Lung (tissue), 12 donors: ENCODE results near the gene MIOX. TPM values are rescaled to one million over a fixed set of nuclear protein-coding genes. Genes with fewer than 3 reads are reported as not detected.
"Not testable (repeated sequence)": the region's sequence is repeated elsewhere in the genome, so short reads cannot be mapped to it uniquely, and the experiment has no call there.

Experiments used
- ATAC-seq: fragments of 200-7000 bp; cut with Tn5 transposase; one replicate; pipeline ENCODE4 v1.9.1; 2020; ENCODE audit warnings: moderate number of reproducible peaks; ENCODE audit not compliant: insufficient read depth, low FRiP score
- DNase-seq, 3 donors: peaks; one replicate each; pipeline ENCODE4 v3.0.0-alpha.2; 2013 to 2017
- H3K27ac ChIP-seq, 2 donors: one replicate each; pipeline ENCODE4 v1.5.1; 2013; ENCODE audit warnings: mild to moderate bottlenecking in 2 of 2, moderate library complexity in 2 of 2, control low read depth in 1 of 2, inconsistent platforms in 1 of 2, low read depth in 1 of 2, low read length in 1 of 2
- H3K27me3 ChIP-seq, 3 donors: one replicate each; pipeline ENCODE4 v1.5.1; 2013; ENCODE audit warnings: low read length in 2 of 3; ENCODE audit not compliant: control insufficient read depth in 3 of 3, insufficient read depth in 3 of 3
- H3K36me3 ChIP-seq, 4 donors: one replicate each; pipeline ENCODE4 v1.5.1; 2013; ENCODE audit warnings: low read length in 4 of 4, mild to moderate bottlenecking in 1 of 4, moderate library complexity in 1 of 4; ENCODE audit not compliant: control insufficient read depth in 4 of 4, insufficient read depth in 4 of 4
- H3K4me1 ChIP-seq, 5 donors: one replicate each; pipeline ENCODE4 v1.5.1; 2013; ENCODE audit warnings: low read length in 5 of 5, mild to moderate bottlenecking in 2 of 5, moderate library complexity in 1 of 5; ENCODE audit not compliant: control insufficient read depth in 5 of 5, insufficient read depth in 5 of 5
- H3K4me3 ChIP-seq: one replicate; pipeline ENCODE4 v1.5.1; 2013; ENCODE audit warnings: mild to moderate bottlenecking, control low read depth, moderate library complexity
- H3K9ac ChIP-seq, 2 donors: one replicate each; pipeline ENCODE4 v1.5.1; 2013; ENCODE audit warnings: low read length in 2 of 2, control low read depth in 1 of 2; ENCODE audit not compliant: insufficient read depth in 1 of 2
- H3K9me3 ChIP-seq, 4 donors: one replicate each; pipeline ENCODE4 v1.5.1; 2013; ENCODE audit warnings: low read length in 3 of 4, mild to moderate bottlenecking in 1 of 4, moderate library complexity in 1 of 4; ENCODE audit not compliant: control insufficient read depth in 4 of 4, insufficient read depth in 3 of 4
- CTCF ChIP-seq: IDR thresholded peaks from 2 replicates; pipeline ENCODE4 v1.5.1; 2012; ENCODE audit warnings: mild to moderate bottlenecking; ENCODE audit errors: control extremely low read depth, extremely low read depth
- WGBS, 2 donors: extraction: QIAGEN DNeasy Blood & Tissue Kit; methylation state at CpG; one replicate each; pipeline ENCODE4 v1.1.7; 2013; 5-methylcytosine and 5-hydroxymethylcytosine counted together
- polyA plus RNA-seq, 2 donors: library from polyadenylated mRNA; stranded (reverse); fragments of 200-250 nt; gene quantifications; one replicate each; pipeline ENCODE4 v1.2.1, GENCODE V29; 2013
- total RNA-seq, 2 donors: library from RNA; depleted of rRNA in 1 of 2; stranded (reverse); fragments of >200 nt in 1 of 2; gene quantifications; one replicate each; pipeline ENCODE4 v1.2.1, GENCODE V29; 2014 to 2021
- donor health status: control.
- donor health status: control.
- donor health status: Bipolar disorder and iron deficiency.
- donor health status: healthy.
- donor health status: DM: yes; HTN: yes; CAD: no.

Gene MIOX
- total and polyA plus RNA-seq, 4 donors, result 0.08 TPM; not detected in 3

- 0% methylated on average over 33 to 44 of the region's 44 CpGs for WGBS, 2 donors
- peaks cover 0 to 30% (median 19%) of the 10 kb centered on the region in 5 donors for H3K4me1 ChIP-seq
- H3K36me3 ChIP-seq, result peaks cover 0 to 1% (median 0%) of the 10 kb centered on the region in 4 donors
- no peak overlapping the region for H3K9ac ChIP-seq
- H3K27me3 ChIP-seq, result peaks cover 0 to 38% (median 25%) of the 10 kb centered on the region in 3 donors
- ATAC-seq (peak; percentile 13), DNase-seq (no peak)
- H3K27ac ChIP-seq, result peak overlapping the region; percentile 95 to 99
- peak overlapping the region; percentile 64 for H3K4me3 ChIP-seq
- TF ChIP-seq CTCF, result no peak
- no peaks in the 10 kb centered on the region for H3K9me3 ChIP-seq
Observed at GRCh38 chr22:50531546-50531961, 44.9 kb downstream of the MIOX start.

GRCh38 chr22:50531962-50532674, 45.5 kb downstream of the MIOX start:
- peak overlapping the region; percentile 95 to 99 for H3K27ac ChIP-seq
- no peak overlapping the region for H3K9ac ChIP-seq
- WGBS, 2 donors, result 2 to 3% methylated on average over 52 to 56 of the region's 56 CpGs
- H3K36me3 ChIP-seq, result peaks cover 0 to 1% (median 0%) of the 10 kb centered on the region in 4 donors
- peak overlapping the region; percentile 64 for H3K4me3 ChIP-seq
- peaks cover 0 to 26% (median 14%) of the 10 kb centered on the region in 5 donors for H3K4me1 ChIP-seq
- no peak for TF ChIP-seq CTCF
- no peaks in the 10 kb centered on the region for H3K9me3 ChIP-seq
- peaks cover 0 to 38% (median 25%) of the 10 kb centered on the region in 3 donors for H3K27me3 ChIP-seq
- peak; percentile 29 for ATAC-seq
- DNase-seq, result peak; percentile 79 to 84 (median 81)

- Histone ChIP-seq H3K27ac (peak overlapping the region in 1 of 2 donors; percentile 83), H3K36me3 (peaks cover 0 to 1% (median 0%) of the 10 kb centered on the region in 4 donors), H3K9ac (no peak overlapping the region), H3K4me3 (no peak overlapping the region), H3K4me1 (peaks cover 0 to 26% (median 10%) of the 10 kb centered on the region in 5 donors), H3K27me3 (peaks cover 0 to 38% (median 29%) of the 10 kb centered on the region in 3 donors), H3K9me3 (no peaks in the 10 kb centered on the region)
- ATAC-seq (no peak), DNase-seq (peak in 1 of 3 donors; percentile 16)
- TF ChIP-seq CTCF, result no peak
- 62 to 76% methylated on average over 19 of the region's 19 CpGs for WGBS, 2 donors
Observed at GRCh38 chr22:50532824-50533796, 46.5 kb downstream of the MIOX start.

GRCh38 chr22:50533856-50534711, 47.4 kb downstream of the MIOX start:
- not testable (repeated sequence) for H3K9me3 ChIP-seq, H3K36me3 ChIP-seq, ATAC-seq, H3K4me3 ChIP-seq, H3K9ac ChIP-seq
- Histone ChIP-seq H3K27ac (peak overlapping the region in 1 of 2 donors; percentile 83), H3K27me3 (peaks cover 0 to 35% (median 29%) of the 10 kb centered on the region in 3 donors), H3K4me1 (peaks cover 0 to 27% (median 9%) of the 10 kb centered on the region in 5 donors)
- 40 to 44% methylated on average over 21 of the region's 21 CpGs for WGBS, 2 donors
- DNase-seq, result peak; percentile 12 to 67 (median 57)
